H9 (cell line): ENCODE results near the gene GSK3A. TPM values are rescaled to one million over a fixed set of nuclear protein-coding genes. Genes with fewer than 3 reads are reported as not detected.

Experiments used
- DNase-seq: peaks from one replicate; pipeline ENCODE4 v3.0.0-alpha.2; 2017
- H2AFZ ChIP-seq: one replicate; pipeline ENCODE4 v1.6.1; 2013; ENCODE audit warnings: mild to moderate bottlenecking, low read length, control low read depth, moderate library complexity
- H2AK5ac ChIP-seq: 2 replicates; pipeline ENCODE4 v1.6.1; 2013; ENCODE audit warnings: low read length, control low read depth, mixed read lengths; ENCODE audit not compliant: insufficient read length
- H2BK120ac ChIP-seq: one replicate; pipeline ENCODE4 v1.6.1; 2013; ENCODE audit warnings: low read depth, mild to moderate bottlenecking, low read length, control low read depth, inconsistent platforms; ENCODE audit not compliant: poor library complexity, severe bottlenecking
- H2BK12ac ChIP-seq: 2 replicates; pipeline ENCODE4 v1.6.1; 2013; ENCODE audit warnings: low read length, control low read depth, mixed read lengths, low read depth; ENCODE audit not compliant: insufficient read length
- H2BK15ac ChIP-seq: 2 replicates; pipeline ENCODE4 v1.6.1; 2013; ENCODE audit warnings: low read depth, low read length, control low read depth
- H2BK20ac ChIP-seq: one replicate; pipeline ENCODE4 v1.6.1; 2013; ENCODE audit warnings: low read depth, mild to moderate bottlenecking, low read length, control low read depth, inconsistent platforms; ENCODE audit not compliant: poor library complexity, severe bottlenecking
- H2BK5ac ChIP-seq: 2 replicates; pipeline ENCODE4 v1.6.1; 2013; ENCODE audit warnings: low read length, control low read depth, mixed read lengths; ENCODE audit not compliant: insufficient read length
- H3K14ac ChIP-seq: 2 replicates; pipeline ENCODE4 v1.6.1; 2013; ENCODE audit warnings: low read length, control low read depth; ENCODE audit not compliant: insufficient read depth
- H3K18ac ChIP-seq: 2 replicates; pipeline ENCODE4 v1.6.1; 2013; ENCODE audit warnings: low read depth, mild to moderate bottlenecking, mixed read lengths, low read length, control low read depth; ENCODE audit not compliant: insufficient read length
- H3K23ac ChIP-seq: 2 replicates; pipeline ENCODE4 v1.6.1; 2013; ENCODE audit warnings: low read length, control low read depth, mixed read lengths, low read depth; ENCODE audit not compliant: insufficient read length
- H3K23me2 ChIP-seq: 2 replicates; pipeline ENCODE4 v1.6.1; 2013; ENCODE audit warnings: low read depth, mild to moderate bottlenecking, mixed read lengths, low read length, control low read depth; ENCODE audit not compliant: insufficient read length, poor library complexity, severe bottlenecking
- H3K27ac ChIP-seq: 2 replicates; pipeline ENCODE4 v1.5.1; 2013; ENCODE audit warnings: low read length, control low read depth, mixed read lengths, low read depth; ENCODE audit not compliant: insufficient read length
- H3K27me3 ChIP-seq: 2 replicates; pipeline ENCODE4 v1.6.1; 2013; ENCODE audit warnings: low read length, control low read depth, inconsistent platforms; ENCODE audit not compliant: insufficient read depth
- H3K4ac ChIP-seq: 2 replicates; pipeline ENCODE4 v1.6.1; 2013; ENCODE audit warnings: low read depth, mild to moderate bottlenecking, control low read depth, inconsistent platforms, low read length, moderate library complexity
- H3K4me1 ChIP-seq: 2 replicates; pipeline ENCODE4 v1.6.1; 2013; ENCODE audit warnings: low read length, control low read depth, inconsistent platforms; ENCODE audit not compliant: insufficient read depth
- H3K4me2 ChIP-seq: 2 replicates; pipeline ENCODE4 v1.6.1; 2013; ENCODE audit warnings: low read length, control low read depth, mixed read lengths; ENCODE audit not compliant: insufficient read length, insufficient read depth
- H3K56ac ChIP-seq: 2 replicates; pipeline ENCODE4 v1.6.1; 2013; ENCODE audit warnings: low read depth, mild to moderate bottlenecking, mixed read lengths, low read length, control low read depth; ENCODE audit not compliant: insufficient read length
- H3K79me1 ChIP-seq: 2 replicates; pipeline ENCODE4 v1.6.1; 2013; ENCODE audit warnings: low read depth, mild to moderate bottlenecking, moderate library complexity, low read length, control low read depth, inconsistent platforms; ENCODE audit not compliant: insufficient read depth, poor library complexity, severe bottlenecking
- H3K79me2 ChIP-seq: 2 replicates; pipeline ENCODE4 v1.6.1; 2013; ENCODE audit warnings: low read length, control low read depth, inconsistent platforms; ENCODE audit not compliant: insufficient read depth
- H3K9ac ChIP-seq: 2 replicates; pipeline ENCODE4 v1.6.1; 2013; ENCODE audit warnings: low read length, control low read depth, mixed read lengths; ENCODE audit not compliant: insufficient read length; ENCODE audit errors: extremely low read depth
- H3K9me3 ChIP-seq: one replicate; pipeline ENCODE4 v1.6.1; 2013; ENCODE audit warnings: low read depth, low read length, inconsistent platforms; ENCODE audit not compliant: control insufficient read depth
- H3T11ph ChIP-seq: one replicate; pipeline ENCODE4 v1.6.1; 2013; ENCODE audit warnings: mild to moderate bottlenecking, low read length, control low read depth, inconsistent platforms
- H4K20me1 ChIP-seq: one replicate; pipeline ENCODE4 v1.6.1; 2013; ENCODE audit not compliant: control insufficient read depth, insufficient read length, insufficient read depth
- H4K5ac ChIP-seq: 2 replicates; pipeline ENCODE4 v1.6.1; 2013; ENCODE audit warnings: low read depth, mild to moderate bottlenecking, mixed read lengths, low read length, control low read depth; ENCODE audit not compliant: insufficient read length
- H4K8ac ChIP-seq: replicated peaks from 2 replicates; pipeline ENCODE4 v1.6.1; 2013; ENCODE audit warnings: low read length, control low read depth, mixed read lengths, low read depth; ENCODE audit not compliant: insufficient read length
- H4K91ac ChIP-seq: 2 replicates; pipeline ENCODE4 v1.6.1; 2013; ENCODE audit warnings: low read depth, mild to moderate bottlenecking, moderate library complexity, mixed read lengths, low read length, control low read depth; ENCODE audit not compliant: insufficient read length
- H3K27ac Mint-ChIP-seq, 3 experiments: 2 replicates in 2 of 3; 3 replicates in 1 of 3; pipeline ENCODE4 v1.8.0; 2020 to 2021; ENCODE audit warnings: mixed read lengths in 3 of 3, mild to moderate bottlenecking in 1 of 3, moderate library complexity in 1 of 3
- H3K27me3 Mint-ChIP-seq: 2 replicates; pipeline ENCODE4 v1.8.0; 2021; ENCODE audit warnings: low read depth, mild to moderate bottlenecking, moderate library complexity, mixed read lengths
- H3K36me3 Mint-ChIP-seq, 3 experiments: 2 replicates in 2 of 3; 3 replicates in 1 of 3; pipeline ENCODE4 v1.8.0; 2020 to 2021; ENCODE audit warnings: low read depth in 3 of 3, mixed read lengths in 3 of 3; ENCODE audit not compliant: insufficient read depth in 1 of 3
- H3K4me1 Mint-ChIP-seq, 2 experiments: 2 replicates each; pipeline ENCODE4 v1.8.0; 2020; ENCODE audit warnings: mixed read lengths in 2 of 2
- H3K4me3 Mint-ChIP-seq, 2 experiments: 2 replicates in 1 of 2; 3 replicates in 1 of 2; pipeline ENCODE4 v1.8.0; 2020 to 2021; ENCODE audit warnings: mild to moderate bottlenecking in 2 of 2, mixed read lengths in 2 of 2, moderate library complexity in 1 of 2
- H3K9me3 Mint-ChIP-seq, 2 experiments: 2 replicates in 1 of 2; 3 replicates in 1 of 2; pipeline ENCODE4 v1.8.0; 2020; ENCODE audit warnings: mild to moderate bottlenecking in 2 of 2, mixed read lengths in 2 of 2, moderate library complexity in 1 of 2
- CTCF ChIP-seq: fragments of 200-600 bp; sonication (generic); conservative IDR thresholded peaks from 3 replicates; pipeline ENCODE4 v1.8.0; 2021; ENCODE audit warnings: antibody characterized with exemption, mild to moderate bottlenecking
- WGBS: extraction: QIAGEN DNeasy Blood & Tissue Kit; methylation state at CpG from one replicate; pipeline ENCODE4 v1.1.7; 2013; ENCODE audit warnings: missing lambda C conversion rate, low lambda C conversion rate, mixed read lengths; ENCODE audit not compliant: insufficient read length; ENCODE audit errors: extremely low coverage; 5-methylcytosine and 5-hydroxymethylcytosine counted together
- total RNA-seq: library from RNA; stranded (reverse); gene quantifications from 2 replicates; pipeline ENCODE4 v1.2.1, GENCODE V29; 2021

Gene GSK3A
- total RNA-seq, 1 experiment from 2014 or later = 52.4 TPM

DNA sequence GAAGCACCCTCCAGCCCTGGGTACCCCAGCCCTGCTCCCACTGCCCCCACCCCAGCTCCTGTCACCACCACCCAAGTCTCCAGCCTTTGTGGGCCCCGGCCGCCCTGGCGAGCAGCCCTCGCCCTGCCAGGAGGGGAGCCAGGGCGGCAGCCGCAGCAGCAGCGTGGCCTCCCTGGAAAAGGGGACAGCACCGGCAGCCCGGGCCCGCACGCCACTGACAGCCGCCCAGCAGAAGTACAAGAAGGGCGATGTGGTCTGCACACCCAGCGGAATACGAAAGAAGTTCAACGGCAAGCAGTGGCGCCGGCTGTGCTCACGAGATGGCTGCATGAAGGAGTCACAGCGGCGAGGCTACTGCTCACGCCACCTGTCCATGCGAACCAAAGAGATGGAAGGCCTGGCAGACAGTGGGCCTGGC, 30.6 kb upstream of the GSK3A start:
- Histone ChIP-seq H2BK120ac (no peak overlapping the region), H4K20me1 (no peaks in the 10 kb centered on the region), H3K4me2 (no peak overlapping the region), H2BK12ac (no peak overlapping the region), H3K79me2 (no peaks in the 10 kb centered on the region), H3K79me1 (no peaks in the 10 kb centered on the region), H3K4ac (no peak overlapping the region), H3K4me1 (no peaks in the 10 kb centered on the region; the same call in 1 of the 2 replicates), H4K8ac (no peak overlapping the region), H3K18ac (no peak overlapping the region), H4K91ac (no peak overlapping the region), H2BK20ac (no peak overlapping the region), H4K5ac (no peak overlapping the region), H3K9ac (no peak overlapping the region), H2AK5ac (no peak overlapping the region), H2BK15ac (no peak overlapping the region), H3K23me2 (peaks cover 4% of the 10 kb centered on the region), H3K9me3 (no peaks in the 10 kb centered on the region), H3K27ac (no peak overlapping the region), H2BK5ac (no peak overlapping the region), H3K14ac (no peak overlapping the region), H3K27me3 (no peaks in the 10 kb centered on the region), H3K56ac (no peak overlapping the region), H2AFZ (no peak overlapping the region), H3T11ph (no peak overlapping the region), H3K23ac (no peak overlapping the region)
- no peak overlapping the region for H3K27ac Mint-ChIP-seq
- no peak overlapping the region; a peak in 1 of 5 replicates for H3K4me3 Mint-ChIP-seq
- TF ChIP-seq CTCF = no peak
- WGBS = no CpG with 5 or more reads among the region's 23 CpGs
- DNase-seq = no peak
- H3K36me3 Mint-ChIP-seq = peaks cover 4 to 23% (median 16%) of the 10 kb centered on the region in 3 experiments; a peak in 6 of 7 replicates
- H3K4me1 Mint-ChIP-seq = peaks cover 13 to 18% of the 10 kb centered on the region in 2 experiments
- H3K9me3 Mint-ChIP-seq = no peaks in the 10 kb centered on the region; a peak in 1 of 5 replicates
- H3K27me3 Mint-ChIP-seq = no peaks in the 10 kb centered on the region
